NOMO-1 (cell line): ENCODE results near the gene SRCIN1.
"Not testable (repeated sequence)": the region's sequence is repeated elsewhere in the genome, so short reads cannot be mapped to it uniquely, and the experiment has no call there.

Experiments used
- DNase-seq, 2 experiments: peaks; one replicate each; lab custom pipeline; 2025; ENCODE audit not compliant: unreplicated experiment in 2 of 2; lab: John Stamatoyannopoulos, UW

Gene SRCIN1, protein sequence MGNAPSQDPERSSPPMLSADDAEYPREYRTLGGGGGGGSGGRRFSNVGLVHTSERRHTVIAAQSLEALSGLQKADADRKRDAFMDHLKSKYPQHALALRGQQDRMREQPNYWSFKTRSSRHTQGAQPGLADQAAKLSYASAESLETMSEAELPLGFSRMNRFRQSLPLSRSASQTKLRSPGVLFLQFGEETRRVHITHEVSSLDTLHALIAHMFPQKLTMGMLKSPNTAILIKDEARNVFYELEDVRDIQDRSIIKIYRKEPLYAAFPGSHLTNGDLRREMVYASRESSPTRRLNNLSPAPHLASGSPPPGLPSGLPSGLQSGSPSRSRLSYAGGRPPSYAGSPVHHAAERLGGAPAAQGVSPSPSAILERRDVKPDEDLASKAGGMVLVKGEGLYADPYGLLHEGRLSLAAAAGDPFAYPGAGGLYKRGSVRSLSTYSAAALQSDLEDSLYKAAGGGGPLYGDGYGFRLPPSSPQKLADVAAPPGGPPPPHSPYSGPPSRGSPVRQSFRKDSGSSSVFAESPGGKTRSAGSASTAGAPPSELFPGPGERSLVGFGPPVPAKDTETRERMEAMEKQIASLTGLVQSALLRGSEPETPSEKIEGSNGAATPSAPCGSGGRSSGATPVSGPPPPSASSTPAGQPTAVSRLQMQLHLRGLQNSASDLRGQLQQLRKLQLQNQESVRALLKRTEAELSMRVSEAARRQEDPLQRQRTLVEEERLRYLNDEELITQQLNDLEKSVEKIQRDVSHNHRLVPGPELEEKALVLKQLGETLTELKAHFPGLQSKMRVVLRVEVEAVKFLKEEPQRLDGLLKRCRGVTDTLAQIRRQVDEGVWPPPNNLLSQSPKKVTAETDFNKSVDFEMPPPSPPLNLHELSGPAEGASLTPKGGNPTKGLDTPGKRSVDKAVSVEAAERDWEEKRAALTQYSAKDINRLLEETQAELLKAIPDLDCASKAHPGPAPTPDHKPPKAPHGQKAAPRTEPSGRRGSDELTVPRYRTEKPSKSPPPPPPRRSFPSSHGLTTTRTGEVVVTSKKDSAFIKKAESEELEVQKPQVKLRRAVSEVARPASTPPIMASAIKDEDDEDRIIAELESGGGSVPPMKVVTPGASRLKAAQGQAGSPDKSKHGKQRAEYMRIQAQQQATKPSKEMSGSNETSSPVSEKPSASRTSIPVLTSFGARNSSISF

DNA sequence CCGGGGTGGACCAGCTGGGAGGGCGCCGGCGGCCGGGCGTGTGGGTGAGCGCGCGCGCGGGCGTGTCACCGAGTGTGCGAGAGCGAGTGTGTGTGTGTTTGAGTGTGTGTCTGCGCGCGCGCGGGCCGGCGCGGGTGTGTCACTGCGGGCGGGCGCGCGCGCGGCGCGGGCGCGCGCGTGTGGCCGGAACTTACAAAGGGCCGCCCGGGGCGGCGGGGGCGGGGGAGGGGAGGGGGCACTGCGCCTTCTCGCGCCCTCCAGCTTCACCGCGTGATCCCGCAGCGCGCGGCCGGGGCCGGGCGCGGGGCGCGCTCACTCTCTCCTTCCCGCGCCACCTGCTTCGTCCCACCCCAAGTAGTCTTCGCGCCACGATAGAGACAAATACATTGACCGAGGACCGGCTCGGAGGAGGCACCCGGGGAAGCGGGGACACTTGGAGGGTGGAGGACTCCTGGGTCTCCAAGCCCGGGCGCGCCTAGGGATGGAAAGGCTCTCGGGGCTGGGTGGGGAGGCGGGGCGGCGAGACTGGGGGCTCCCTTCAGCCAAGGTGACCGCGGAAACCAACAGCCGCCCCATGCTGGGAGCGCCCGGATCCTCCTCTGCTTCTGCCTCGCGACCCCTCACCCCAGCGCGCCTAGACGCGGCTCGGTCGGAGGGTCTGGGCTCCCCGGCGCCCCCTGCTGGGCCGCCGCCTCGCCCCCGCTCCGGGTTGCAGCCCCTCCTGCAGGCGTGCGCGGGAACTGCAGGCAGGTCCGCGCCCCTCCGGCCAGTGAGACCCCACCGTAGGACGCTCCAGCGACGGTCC is at the start of gene SRCIN1:
TSS of gene SRCIN1 (minus strand) at position 112 of the 805 bp plus-strand sequence. CDS start 247 bp downstream, outside the sequence.
- peak; percentile 34 to 44 for DNase-seq

DNA sequence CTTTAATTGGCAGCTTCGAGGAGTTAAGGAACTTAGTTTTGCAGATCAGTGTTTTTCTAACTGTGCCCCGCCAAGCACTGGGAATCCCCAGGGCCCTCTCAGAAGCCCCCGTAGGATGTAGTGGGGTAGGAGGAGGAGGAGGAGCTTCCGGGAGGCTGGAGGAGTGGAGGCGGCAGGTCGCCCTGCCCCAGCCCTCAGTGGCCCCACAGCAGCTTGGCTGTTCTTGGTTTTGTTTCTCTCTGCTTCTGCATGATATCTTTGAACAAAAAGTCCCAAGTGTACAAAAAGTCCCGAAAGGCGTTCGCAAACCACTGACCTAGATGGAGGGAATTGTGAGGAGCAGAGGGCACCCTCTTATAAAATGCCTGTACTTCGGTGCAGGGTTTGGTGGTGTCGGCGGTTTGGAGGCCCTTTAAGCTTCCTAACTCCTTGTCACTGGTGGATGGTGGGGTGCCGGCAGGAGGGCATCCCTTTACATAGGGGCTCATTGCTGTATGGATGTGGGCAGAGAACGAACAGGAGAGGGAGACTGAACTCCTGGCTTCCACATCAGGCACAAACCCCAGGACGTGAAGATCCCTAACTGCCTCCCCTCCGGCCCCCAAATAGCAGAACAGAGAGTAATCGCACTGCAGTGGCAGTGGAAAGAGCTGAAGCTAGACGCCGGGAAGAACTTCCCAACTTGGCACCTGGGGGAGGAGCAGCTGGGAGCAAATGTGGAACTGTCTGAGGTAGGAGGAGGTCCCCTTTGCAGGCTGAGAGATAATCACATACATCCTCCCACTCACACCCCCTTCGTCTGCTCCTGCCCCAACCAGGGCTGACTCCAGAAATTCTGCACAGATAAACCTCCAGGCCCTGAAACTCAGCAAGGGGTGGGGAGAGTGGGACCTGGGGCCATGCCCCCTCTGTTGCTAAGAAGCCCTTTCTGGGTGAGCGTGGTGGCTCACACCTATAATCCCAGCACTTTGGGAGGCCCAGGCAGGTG is 49.0 kb upstream of the SRCIN1 start:
- DNase-seq = no peak

DNA sequence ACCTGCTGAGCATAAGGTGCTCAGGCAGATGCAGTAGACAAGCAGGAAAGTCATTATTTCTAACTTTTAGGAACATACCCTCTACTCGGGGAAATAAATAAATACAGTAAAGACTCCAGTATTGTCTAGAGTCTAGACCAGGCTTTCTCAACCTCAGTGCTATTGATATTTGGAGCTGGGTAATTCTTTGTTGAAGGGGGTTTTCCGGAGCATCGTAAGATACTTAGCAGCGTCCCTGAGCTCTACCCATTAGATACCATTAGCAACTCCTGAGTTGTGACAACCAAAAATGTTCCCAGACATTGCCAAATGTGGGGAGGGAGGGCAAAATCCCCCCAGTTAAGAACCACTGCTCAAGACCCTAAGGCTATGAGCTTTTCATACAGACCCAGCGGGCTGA is 47.9 kb upstream of the SRCIN1 start:
- no peak for DNase-seq

DNA sequence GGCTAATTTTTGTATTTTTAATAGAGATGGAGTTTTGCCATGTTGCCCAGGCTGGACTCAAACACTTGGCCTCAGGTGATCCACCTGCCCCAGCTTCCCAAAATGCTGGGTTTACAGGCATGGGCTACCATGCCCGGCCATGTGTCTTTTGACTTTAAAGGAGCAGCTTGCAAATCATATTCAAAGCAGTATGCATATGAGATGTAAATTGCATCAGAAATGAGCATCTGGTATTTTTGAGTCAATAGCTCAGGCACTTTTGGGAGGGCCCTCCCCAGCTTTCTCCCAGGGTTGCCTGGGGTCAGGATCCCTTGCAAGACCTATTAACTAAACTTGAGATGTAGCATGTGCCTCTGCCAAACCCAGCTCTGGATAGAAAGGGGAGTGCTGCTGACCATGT is 47.5 kb upstream of the SRCIN1 start:
- no peak for DNase-seq

DNA sequence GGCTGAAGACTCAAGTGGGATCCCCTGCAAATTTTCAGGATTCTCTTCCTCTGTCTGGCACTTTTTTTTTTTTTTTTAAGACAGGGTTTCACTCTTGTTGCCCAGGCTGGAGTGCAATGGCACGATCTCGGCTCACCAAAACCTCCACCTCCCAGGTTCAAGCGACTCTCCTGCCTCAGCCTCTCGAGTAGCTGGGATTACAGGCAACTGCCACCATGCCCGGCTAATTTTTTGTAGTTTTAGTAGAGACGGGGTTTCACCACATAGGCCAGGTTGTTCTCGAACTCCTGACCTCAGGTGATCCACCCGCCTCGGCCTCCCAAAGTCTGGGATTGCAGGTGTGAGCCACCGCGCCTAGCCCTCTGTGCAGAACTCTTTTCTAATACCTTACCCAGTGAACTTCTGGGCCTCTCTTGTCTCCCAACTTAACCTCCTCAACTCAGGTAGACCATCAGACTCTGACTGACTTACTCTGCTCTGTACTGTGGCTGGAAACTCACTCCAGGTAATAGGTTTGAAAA is 45.0 kb upstream of the SRCIN1 start:
- not testable (repeated sequence) for DNase-seq

DNA sequence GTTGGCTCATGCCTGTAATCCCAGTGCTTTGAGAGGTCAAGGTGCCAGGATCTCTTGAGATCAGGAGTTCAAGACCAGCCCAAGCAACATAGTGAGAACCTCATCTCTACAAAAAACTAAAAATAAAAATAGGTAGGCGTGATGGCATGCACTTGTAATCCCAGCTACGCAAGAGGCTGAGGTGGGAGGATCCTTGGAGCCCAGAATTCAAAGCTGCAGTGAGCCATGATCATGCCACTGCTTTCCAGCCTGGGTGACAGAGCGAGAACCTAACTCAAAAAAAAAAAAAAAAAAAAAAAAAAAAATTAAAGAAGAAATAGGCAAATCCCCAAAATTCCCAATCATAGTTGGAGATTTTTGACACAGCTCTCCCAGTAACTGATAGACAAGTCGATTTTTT is 32.2 kb upstream of the SRCIN1 start:
- DNase-seq = no peak

DNA sequence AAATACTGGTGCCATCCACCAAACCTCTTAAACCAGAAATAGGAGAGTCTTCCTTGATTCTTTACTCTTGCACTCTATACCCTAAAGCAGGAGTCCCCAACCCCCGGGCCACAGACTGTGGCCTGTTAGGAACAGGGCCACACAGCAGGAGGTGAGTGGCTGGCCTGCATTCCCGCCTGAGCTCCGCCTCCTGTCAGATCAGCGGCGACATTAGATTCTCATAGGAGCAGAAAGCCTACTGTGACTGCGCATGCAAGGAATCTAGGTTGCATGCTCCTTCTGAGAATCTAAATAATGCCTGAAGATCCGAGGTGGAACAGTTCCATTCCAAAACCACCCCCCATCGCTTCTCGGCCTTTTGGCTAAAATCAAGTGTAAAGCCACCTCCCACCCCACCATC is 30.3 kb upstream of the SRCIN1 start:
- DNase-seq = no peak

DNA sequence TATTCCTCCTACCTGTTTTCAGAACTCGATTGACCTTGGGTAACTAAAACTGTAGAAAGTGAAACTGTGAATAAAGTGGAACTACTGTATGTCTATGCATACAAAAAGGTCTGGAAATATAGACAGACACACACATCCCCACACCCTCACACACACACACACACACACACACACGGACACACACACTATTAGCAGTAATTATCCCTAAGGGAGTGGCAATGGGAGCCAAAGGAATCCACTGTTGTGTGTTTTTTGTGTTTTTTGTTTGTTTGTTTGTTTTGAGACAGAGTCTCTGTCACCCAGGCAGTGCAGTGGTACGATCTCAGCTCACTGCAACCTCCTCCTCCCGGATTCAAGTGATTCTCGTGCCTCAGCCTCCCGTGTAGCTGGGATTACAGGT is 26.6 kb upstream of the SRCIN1 start:
- DNase-seq = no peak

DNA sequence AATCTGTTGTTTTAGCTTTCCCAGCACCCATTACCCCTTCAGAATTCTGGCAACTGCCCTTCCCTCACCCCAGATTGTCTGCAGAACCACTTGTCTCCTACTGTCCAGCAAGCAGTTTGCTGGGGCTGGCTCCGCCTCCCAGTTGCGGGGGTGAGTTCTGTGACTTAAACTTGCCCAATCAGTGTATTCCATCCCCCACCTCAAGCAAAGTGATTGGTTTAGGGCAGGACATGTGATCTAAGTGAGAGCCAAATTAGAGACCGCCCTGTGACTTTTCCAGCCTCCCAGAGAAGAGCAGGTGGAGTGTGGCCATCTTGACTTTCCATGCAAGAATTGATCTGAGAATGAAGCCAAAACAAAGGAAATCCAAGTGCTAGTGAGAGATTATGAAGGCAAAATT is 22.7 kb upstream of the SRCIN1 start:
- no peak for DNase-seq

DNA sequence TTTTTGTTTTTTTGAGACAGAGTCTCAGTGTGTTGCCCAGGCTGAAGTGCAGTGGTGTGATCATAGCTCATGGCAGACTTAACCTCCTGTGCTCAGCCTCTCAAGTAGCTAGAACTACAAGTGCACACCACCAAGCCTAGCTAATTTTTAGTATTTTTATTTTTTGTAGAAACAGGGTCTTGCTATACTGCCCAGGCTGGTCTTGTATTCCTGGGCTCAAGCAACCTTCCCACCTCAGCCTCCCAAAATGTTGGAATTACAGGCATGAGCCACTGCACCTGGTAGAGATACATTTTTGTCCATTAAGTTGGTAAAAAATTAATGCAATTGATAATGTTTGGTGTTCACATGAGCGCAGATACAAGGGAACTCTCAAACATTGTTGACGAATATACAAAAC is 22.2 kb upstream of the SRCIN1 start:
- DNase-seq = no peak

DNA sequence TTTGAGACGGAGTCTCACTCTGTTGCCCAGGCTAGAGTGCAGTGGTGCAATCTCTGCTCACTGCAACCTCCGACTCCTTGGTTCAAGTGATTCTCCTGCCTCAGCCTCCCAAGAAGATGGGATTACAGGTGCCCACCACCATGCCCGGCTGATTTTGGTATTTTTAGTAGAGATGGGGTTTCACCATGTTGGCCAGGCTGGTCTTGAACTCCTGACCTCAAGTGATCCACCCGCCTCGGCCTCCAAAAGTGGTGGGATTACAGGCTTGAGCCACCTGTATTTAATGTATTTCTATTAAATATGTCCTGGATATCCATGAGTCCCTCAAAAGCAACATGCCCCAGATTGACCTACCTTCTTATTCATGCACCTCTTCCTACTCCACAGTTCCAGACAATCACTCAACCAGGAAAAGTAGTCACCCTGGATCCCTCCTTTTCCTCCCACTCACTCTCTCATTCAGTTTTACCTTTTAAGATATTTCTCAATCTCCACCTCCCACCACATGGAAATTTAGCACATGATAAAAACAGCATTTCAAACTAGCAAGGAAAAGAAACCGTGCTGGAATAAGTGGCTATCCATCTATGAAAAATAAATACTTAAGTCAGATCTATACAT is 21.0 kb upstream of the SRCIN1 start:
- not testable (repeated sequence) for DNase-seq

DNA sequence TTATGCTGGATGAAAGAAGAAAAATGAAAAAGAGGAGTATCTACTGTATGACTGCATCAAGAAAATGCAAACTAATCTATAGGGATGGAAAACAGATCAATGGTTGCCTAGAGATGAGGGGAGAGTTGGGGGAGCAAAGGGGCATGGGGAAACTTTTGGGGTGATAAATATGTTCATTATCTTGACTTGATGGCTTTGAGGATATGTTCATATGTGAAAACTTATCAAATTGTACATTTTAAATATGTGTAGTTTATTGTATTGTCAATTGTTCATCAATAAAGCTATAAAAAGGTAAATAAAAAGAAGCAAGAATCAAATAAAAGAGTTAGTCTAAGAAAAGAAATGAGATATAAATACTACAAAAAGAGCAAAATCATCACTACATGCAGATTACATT is 19.7 kb upstream of the SRCIN1 start:
- DNase-seq = no peak

DNA sequence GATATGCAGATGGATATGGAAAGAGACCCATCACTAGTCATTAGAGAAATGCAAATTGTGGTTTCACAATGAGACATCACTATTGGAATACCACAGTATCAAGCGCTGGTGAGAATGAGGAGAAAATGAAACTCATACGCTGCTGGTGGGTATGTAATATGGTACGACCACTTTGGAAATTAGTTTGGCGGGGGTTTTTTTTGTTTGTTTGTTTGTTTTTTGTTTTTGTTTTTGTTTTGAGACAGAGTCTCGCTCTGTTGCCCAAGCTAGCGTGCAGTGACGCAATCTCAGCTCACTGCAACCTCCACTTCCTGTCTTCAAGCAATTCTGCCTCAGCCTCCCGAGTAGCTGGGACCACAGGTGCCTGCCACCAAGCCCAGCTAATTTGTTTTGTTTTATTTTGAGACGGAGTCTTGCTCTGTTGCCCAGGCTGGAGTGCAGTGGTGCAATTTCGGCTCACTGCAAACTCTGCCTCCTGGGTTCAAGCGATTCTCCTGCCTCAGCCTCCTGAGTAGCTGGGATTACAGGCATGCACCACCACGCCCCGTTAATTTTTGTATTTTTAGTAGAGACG is 19.1 kb upstream of the SRCIN1 start:
- DNase-seq = not testable (repeated sequence)

DNA sequence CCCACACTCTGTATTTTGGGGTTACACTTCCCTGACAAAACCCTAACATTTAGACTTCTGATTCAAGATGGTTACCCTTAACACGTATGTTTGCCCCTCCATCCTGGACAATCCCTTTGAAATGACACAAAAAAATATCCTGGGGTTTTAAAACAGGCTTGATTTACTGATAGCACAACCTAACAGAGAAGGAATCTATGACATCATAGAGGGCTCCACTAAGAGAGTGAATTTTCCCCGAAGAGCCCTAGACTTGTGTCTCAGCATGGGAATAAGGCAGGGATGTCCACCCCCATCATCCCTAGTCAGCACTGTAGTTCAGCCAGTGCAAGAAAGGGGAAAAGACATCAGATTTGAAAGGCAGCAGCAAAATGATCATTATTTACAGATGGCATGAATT is 15.8 kb upstream of the SRCIN1 start:
- no peak for DNase-seq

DNA sequence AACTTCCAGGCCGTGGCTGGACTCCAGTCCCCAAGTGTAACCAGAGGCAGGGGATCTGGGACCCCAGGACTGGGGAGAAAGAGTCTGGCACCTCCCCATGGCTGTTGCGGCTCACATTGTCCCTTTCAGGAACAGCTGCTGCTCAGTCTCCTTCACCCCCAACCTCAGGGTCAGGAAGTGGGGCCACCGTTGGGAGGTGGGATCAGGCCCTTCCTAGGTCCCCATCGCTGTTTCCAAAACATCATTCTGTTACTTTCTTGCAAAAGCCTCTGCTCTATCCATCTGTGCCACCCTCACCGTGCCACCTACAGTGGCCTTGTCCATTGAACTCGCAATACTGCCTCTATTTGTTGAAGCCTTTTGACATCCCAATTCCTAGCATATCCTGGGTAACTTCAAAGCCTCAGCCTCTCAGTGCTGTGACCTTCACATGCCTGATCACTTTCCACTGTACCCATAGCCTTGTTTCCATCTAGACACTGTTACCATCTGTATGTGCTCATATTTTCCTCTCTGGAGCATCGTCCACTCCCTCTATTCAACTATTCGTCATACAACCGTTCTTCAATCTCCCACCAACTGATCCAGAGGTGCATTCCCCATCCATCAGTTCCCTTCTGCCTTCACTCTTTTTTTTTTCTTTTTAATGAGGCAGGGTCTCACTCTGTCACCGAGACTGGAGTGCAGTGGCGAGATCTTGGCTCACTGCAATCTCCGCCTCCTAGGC is 15.0 kb upstream of the SRCIN1 start:
- DNase-seq = no peak

DNA sequence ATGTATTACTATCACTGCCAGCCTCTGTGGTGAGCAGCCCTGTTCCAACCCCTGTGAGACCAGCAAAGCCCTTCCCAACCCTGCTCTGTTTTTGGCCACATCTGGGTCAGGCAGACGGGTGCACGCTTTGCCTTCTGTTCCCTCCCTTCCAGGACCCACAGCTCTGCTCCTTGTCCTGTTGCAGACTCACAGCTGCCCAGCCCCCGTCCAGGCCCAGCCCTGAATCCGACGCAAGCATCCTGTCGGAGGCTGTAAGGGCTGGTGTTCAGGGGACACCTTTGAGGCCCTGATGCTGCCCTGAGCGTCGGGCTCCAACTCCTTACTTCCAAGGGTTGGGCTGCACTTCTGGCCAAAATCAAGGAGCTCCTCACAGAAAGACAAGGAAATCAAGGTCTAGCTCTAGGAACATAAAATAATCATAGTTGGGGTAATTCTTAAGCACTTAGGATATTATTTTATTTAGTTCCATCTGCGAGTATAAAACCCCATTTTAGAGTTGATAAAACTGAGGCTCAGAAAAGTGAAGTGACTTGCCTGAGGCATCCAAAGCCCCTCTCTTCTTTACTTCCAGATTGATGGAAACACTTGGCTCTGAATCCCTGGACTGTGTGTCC is 14.3 kb upstream of the SRCIN1 start:
- no peak for DNase-seq

DNA sequence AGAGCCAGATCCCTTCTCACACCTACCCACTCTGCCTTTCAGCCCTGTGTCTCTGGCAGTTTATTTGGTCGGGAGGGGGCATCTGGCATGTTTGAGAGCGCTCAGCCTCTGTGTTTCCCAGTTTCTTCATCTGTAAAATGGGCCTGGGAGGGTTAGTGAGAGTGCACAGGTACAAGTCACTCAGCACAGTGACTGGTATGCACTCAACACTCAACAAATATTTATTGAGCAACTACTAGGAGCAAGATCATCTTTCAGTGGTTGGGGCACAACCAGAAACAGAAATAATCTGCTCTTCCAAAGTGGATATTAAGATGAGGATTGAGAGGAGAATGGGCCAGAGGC is 13.7 kb upstream of the SRCIN1 start:
- DNase-seq = no peak
